Measurements from ENCODE around the gene ERP44.
"Not testable (repeated sequence)": the region's sequence is repeated elsewhere in the genome, so short reads cannot be mapped to it uniquely, and the experiment has no call there.

ERP44 gene

GRCh38 chr9:100064872-100065581 lies 33.8 kb downstream of the ERP44 start:
- no peak for DNase-seq

DNA sequence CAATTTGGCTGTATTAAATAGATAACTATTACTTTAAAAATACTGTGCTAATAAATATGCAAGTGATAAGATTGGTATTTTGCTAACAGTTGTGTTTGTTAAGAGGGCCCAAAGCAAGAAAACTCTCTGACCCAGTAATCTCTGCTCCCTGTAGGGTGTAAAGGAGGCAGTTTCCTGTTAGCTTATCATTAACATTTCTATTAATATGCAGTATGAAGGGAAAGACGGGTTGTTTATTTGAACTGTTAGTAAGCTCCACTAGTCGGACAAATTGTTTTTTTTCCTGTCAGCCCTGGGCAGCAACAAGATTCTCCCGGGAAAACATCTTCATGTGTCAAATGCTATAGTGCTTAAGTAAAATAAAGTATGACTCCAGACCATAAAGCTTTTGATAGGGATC lies 35.6 kb downstream of the ERP44 start:
- no peak for DNase-seq

DNA sequence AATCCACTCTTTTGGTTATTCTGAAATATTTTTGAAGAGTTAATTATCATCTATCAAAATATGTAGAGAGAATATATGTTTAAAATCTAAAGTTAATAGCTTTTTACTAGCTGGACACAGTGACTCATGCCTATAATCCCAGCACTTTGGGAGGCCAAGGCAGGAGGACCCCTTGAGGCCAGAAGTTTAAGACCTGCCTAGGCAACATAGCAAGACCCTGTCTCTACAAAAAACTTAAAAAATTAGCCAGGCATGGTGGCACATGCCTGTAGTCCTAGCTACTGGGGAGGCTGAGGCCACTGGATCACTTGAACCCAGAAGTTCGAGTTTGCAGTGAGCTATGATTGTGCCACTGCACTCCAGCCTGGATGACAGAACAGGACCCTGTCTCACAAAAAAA lies 36.1 kb downstream of the ERP44 start:
- DNase-seq: not testable (repeated sequence)

- DNase-seq: no peak
Measured at GRCh38 chr9:100058699-100059579, 39.9 kb downstream of the ERP44 start.

GRCh38 chr9:100057624-100058023 lies 41.2 kb downstream of the ERP44 start:
- DNase-seq: no peak

DNA sequence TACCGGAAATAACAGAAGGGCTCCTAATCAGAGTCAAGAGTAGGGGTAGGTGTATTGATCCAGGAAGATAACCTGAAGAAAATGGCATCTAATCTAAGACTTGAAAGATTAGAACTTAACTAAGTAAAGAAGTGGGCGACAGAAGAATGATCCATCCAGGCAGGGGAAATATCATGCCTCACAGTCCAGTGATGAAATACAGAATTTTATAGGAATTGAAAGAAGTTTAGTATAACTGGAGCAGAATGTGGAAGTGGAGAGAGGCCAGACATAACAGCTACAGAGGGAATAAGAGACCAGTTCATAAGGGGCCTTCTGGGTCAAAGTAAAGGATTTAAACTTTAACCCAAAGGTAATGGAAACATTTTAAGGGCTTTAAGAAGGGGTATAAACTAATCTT lies 42.2 kb downstream of the ERP44 start:
- no peak for DNase-seq

- no peak for DNase-seq
Measured at GRCh38 chr9:100052375-100052774, 46.4 kb downstream of the ERP44 start.

GRCh38 chr9:100049551-100049950 lies 49.2 kb downstream of the ERP44 start:
- DNase-seq: no peak

GRCh38 chr9:100038472-100038871 lies 60.3 kb downstream of the ERP44 start:
- DNase-seq: no peak

DNA sequence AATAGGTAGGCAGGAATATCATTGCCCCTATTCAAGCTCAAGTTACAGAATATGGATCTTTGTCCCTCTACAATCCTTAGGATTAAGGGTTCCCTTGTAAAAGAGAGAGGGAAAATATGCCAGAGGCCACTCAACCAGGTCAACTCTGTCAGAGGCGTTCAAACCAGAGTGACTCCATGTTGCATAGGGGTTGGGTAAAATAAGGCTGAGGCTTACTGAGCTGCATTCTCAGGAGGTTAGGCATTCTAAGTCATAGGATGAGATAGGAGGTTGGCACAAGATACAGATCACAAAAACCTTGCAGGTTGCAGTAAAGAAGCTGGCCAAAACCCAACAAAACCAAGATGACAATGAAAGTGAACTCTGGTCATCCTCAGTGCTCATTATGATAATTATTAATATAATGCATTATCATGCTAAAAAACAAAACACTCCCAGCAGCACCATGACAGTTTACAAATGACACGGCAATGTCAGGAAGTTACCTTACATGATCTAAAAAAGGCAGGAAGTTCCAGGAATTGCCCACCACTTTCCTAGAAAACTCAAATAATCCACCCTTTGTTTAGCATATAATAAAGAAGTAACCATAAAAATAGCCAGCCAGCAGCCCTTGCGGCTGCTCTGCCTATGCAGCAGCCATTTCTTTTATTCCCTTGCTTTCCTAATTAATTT lies 64.8 kb downstream of the ERP44 start:
- no peak for DNase-seq

GRCh38 chr9:100030548-100030947 lies 68.3 kb downstream of the ERP44 start:
- DNase-seq: no peak

- no peak for DNase-seq
Measured at GRCh38 chr9:100029251-100029650, 69.5 kb downstream of the ERP44 start.

GRCh38 chr9:100028201-100028784 lies 70.5 kb downstream of the ERP44 start:
- peak; percentile 45 for DNase-seq

DNA sequence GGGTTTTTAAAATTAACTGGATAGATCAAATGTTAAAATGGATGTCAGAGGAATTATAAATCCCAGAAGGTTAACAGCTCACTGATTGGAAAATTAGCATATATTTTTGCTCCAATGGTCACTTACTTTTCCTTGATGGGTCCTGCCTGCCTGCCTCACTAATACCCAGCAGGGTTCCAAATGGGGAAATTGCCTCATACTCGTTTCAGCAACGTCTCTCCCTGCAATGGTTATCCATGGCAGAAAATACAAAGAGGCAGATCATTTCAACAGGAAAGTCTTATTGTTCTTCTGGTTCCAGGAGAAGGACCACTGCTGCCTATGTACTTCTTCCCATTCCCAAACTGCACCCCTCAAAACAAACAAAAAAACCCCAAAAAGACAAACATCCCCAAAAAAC lies 71.3 kb downstream of the ERP44 start:
- DNase-seq: no peak

DNA sequence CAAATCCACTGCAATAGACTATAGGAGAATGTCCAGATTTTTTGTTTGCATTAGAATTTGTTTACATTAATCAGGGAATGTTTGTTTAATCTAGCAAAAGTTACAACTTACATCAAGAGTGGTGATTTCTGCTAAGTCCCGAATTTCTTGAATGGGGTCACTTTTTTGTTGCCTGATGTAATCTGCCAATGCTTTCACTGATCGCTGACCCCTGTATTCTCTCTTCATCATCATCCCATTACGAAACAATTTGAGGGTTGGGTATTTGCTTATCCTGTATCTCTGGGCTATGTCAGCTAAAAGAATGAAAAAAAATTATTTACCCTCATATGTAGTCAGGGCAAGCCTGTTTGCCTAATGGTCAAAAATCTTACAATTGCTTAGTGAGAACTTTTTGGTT lies 76.9 kb downstream of the ERP44 start:
- DNase-seq: no peak

DNA sequence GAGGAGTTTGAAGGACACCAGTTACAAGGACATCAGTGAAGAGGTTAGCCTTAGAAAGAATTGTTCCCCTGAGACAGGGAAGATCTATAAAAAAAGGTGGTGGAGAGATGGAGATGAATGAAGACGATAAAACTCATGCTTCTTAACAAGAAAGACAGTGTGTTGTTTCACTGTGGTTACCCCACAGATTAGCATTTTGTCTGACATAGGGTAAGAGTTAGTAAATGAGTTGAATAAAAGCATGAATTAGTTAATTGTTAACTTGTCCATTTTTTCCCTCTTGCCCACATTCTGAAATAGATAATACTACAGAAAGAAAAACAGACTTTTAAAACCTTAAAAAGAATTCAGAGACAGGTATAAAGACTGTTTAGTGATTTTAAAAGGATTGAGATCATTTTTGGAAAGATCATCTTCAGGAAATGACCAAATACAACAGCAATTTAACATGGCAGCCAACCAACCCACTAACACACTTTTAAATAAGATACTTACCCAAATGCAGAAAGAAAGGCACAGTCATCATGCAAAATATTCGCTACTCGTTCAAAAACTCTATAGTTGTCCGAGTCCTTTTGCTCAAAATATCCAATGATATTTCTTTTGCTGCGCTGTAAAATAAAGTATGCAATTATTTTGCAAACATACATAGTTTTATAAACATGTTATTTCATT lies 78.5 kb downstream of the ERP44 start:
- DNase-seq: no peak

DNA sequence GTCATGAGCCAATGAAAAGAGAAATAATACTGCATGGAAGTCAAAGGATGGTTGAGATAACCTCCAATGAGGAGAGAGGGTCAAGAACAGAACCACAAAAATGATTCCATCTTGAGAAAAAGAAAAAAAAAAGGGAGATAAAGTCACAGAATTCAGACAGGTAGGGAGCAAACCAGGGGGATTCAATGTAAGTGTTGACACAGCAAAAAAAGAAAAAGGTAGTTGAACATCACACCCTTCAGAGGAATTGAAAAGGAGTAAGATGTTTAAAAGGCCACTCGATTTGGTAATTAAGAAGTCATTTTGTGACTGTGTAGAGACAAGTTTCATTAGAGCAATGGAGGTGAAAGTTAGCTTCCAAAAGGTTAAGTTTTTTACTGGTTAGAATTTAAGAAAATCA lies 79.3 kb downstream of the ERP44 start:
- no peak for DNase-seq

GRCh38 chr9:100014846-100015245 lies 84.0 kb downstream of the ERP44 start:
- no peak for DNase-seq

DNA sequence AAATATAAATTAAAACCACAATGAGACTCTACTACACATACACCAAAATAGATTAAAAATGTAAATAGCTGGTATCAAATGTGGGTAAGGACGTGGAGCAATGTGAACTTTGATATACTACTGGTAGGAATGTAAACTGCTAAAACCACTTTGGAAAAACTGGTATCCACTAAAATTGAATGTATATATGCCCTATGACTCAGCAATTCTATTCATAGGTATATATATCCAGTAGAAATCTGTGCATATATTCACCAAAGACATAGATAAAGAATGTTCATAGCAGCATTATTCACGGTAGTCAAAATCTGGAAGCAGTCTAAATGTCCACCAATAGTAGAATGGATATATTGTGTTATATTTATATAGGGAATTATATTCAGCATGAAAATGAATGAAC lies 85.2 kb downstream of the ERP44 start:
- DNase-seq: no peak

GRCh38 chr9:100012279-100012678 lies 86.5 kb downstream of the ERP44 start:
- no peak for DNase-seq

- peak; percentile 16 for DNase-seq
Measured at GRCh38 chr9:100011062-100011681, 87.6 kb downstream of the ERP44 start.

GRCh38 chr9:99999797-100000196 lies 99.0 kb downstream of the ERP44 start:
- DNase-seq: no peak
